Measurements from ENCODE around the gene PPIL6. TPM values are rescaled to one million over a fixed set of nuclear protein-coding genes. Genes with fewer than 3 reads are reported as not detected.
A peak's percentile ranks its signal among the peaks of the same experiment; 100 is the strongest.

The PPIL6 gene
- total RNA-seq, 3 donors from 2014 or later = 0.67 to 5.5 (median 2.9) TPM

DNA sequence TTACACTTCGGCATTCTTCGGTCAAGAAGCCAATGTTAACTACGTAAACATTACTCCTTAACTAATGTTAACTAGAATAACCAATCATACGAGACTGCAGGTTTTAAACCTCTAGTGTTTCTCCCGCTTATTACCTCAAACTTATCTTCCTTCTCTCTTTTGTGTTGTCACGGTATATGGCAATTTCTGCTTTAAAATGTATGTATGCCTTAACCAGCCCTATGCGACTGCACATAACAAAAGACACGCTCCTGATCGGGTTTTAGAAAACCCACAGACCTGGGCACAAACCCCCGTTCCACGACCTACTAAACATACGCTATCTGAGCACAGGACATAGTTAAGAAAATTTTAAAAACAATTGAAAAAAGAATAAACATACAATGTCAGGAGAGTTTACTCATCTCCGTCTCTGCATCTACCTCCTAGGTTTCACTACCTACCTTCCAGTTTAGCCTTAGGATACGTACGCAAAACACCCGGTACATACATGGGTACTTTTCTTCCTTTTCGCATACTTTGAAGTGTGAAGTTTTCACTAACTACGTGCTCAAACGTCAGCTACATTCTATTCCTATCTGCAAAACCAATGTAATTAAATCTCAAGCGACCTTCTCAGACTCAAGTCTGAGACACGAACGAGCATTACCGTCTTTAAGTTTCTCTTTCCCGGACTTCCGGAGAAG, 59.2 kb downstream of the PPIL6 start:
- ATAC-seq = no peak
- peaks cover 19% of the 10 kb centered on the region for H3K4me1 ChIP-seq (ENCODE audit: low read depth)

GRCh38 chr6:109379711-109380110, 60.7 kb downstream of the PPIL6 start:
- DNase-seq = no peak
- H3K36me3 ChIP-seq (ENCODE audit: low read depth) = no peaks in the 10 kb centered on the region
- no peak for TF ChIP-seq CTCF (IDR thresholded peaks at IDR 0.05)
- peaks cover 15% of the 10 kb centered on the region for H3K4me1 ChIP-seq (ENCODE audit: low read depth)
- intact Hi-C loops (cut with DNase I, micrococcal nuclease) = loop anchor here in 1 of 2 donors (10.0 kb wide), 1 partner anchor 195 kb away; no protein-coding TSS in a partner anchor
- no peak overlapping the region for H3K4me3 ChIP-seq
- no peak for ATAC-seq
- H3K9me3 ChIP-seq = no peaks in the 10 kb centered on the region

More for the DNA sequence above, 59.2 kb downstream of the PPIL6 start:
- intact Hi-C loops (cut with DNase I, micrococcal nuclease) = loop anchor here in 1 of 2 donors (10.0 kb wide), 1 partner anchor 196 kb away; no protein-coding TSS in a partner anchor
- TF ChIP-seq CTCF (IDR thresholded peaks at IDR 0.05) = no peak
- DNase-seq = peak in 1 of 3 donors; percentile 32
- H3K36me3 ChIP-seq (ENCODE audit: low read depth) = no peaks in the 10 kb centered on the region
- peak overlapping the region; percentile 98 for H3K4me3 ChIP-seq
- H3K9me3 ChIP-seq = no peaks in the 10 kb centered on the region

DNA sequence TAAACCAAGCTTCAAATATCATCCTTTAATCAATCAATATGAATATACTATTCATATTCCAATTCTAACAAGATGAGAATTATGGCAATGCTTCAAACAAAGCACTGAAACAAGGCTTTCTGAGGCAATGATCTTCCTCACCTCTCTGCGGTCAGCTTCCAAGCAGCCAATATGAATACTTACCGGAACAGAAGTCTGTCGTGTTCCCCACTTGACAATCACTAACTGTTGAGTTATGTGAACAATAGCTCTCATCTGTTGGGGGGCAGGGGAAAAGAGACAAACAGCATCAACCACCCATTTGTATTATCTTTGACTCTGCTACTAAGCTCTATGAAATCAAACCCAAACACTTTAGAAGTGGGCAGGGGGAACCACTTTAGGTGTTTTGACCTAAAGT, 62.7 kb downstream of the PPIL6 start:
- Histone ChIP-seq H3K36me3 (ENCODE audit: low read depth) (peaks cover 4% of the 10 kb centered on the region), H3K4me3 (no peak overlapping the region), H3K9me3 (no peaks in the 10 kb centered on the region), H3K4me1 (ENCODE audit: low read depth) (peaks cover 8% of the 10 kb centered on the region)
- TF ChIP-seq CTCF (IDR thresholded peaks at IDR 0.05) = no peak
- no peak for ATAC-seq
- intact Hi-C loops (cut with DNase I, micrococcal nuclease) = no loop called here
- no peak for DNase-seq

DNA sequence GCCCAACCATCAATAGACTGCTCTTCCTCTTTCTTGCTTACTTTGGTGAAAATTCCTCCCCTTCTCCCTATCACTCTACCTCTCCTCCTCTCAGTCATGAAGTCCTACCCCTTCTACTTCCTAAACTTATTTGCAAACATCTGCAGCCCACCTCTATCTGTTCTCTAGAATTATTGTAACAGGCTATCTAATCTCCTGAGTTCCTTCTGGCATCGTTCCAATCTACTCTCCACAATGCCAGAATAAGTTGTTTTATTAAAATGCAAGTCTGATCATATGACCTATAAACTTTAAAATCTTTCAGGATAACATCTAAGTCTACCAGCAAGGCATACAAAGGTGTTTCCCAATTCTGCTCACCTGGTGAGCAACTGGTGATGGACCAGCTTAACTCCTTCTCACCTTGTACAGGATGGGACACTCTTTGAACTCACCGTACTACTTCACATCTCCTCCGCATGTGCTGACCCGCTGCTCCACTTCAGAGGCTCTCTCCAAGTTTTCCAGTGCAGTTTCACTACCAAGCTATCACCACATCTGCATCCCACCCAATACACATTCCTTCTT, 66.0 kb downstream of the PPIL6 start:
- intact Hi-C loops (cut with DNase I, micrococcal nuclease) = no loop called here
- Histone ChIP-seq H3K36me3 (ENCODE audit: low read depth) (peaks cover 9% of the 10 kb centered on the region), H3K4me1 (ENCODE audit: low read depth) (peaks cover 8% of the 10 kb centered on the region), H3K4me3 (no peak overlapping the region), H3K9me3 (no peaks in the 10 kb centered on the region)
- no peak for ATAC-seq
- TF ChIP-seq CTCF (IDR thresholded peaks at IDR 0.05) = no peak
- DNase-seq = no peak

- TF ChIP-seq CTCF (IDR thresholded peaks at IDR 0.05) = no peak
- ATAC-seq (peak; percentile 47), DNase-seq (no peak)
- Histone ChIP-seq H3K36me3 (ENCODE audit: low read depth) (peaks cover 9% of the 10 kb centered on the region), H3K4me3 (no peak overlapping the region), H3K4me1 (ENCODE audit: low read depth) (peaks cover 1% of the 10 kb centered on the region), H3K9me3 (no peaks in the 10 kb centered on the region)
- intact Hi-C loops (cut with DNase I, micrococcal nuclease) = no loop called here
These were observed 66.7 kb downstream of the PPIL6 start for GRCh38 chr6:109373762-109374161.
